Epithelial cell of proximal tubule (primary cell): ENCODE data around the gene BCAN. TPM values are rescaled to one million over a fixed set of nuclear protein-coding genes. Genes with fewer than 3 reads are reported as not detected.
"Not testable (repeated sequence)": the region's sequence is repeated elsewhere in the genome, so short reads cannot be mapped to it uniquely, and the experiment has no call there.

Experiments
- DNase-seq: peaks from one replicate; pipeline ENCODE4 v3.0.0-alpha.2; 2011; ENCODE audit warnings: low read depth
- H3K4me3 ChIP-seq: 2 replicates; pipeline ENCODE4 v1.5.1; 2011; ENCODE audit warnings: low read depth, mild to moderate bottlenecking, low read length
- CTCF ChIP-seq: conservative IDR thresholded peaks from 2 replicates; pipeline ENCODE4 v1.5.1; 2012; ENCODE audit warnings: low read depth, mild to moderate bottlenecking, low read length
- total RNA-seq: library from RNA; depleted of rRNA; stranded (reverse); fragments of >200 nt; gene quantifications from 2 replicates; pipeline ENCODE4 v1.2.3, GENCODE V29; 2015

Gene BCAN
- total RNA-seq, 1 donor from 2014 or later, result not detected

GRCh38 chr1:156625436-156626078 is 16.4 kb upstream of the BCAN start:
- H3K4me3 ChIP-seq, result no peak overlapping the region
- TF ChIP-seq CTCF, result peak; percentile 87
- no peak for DNase-seq

- TF ChIP-seq CTCF, result no peak
- DNase-seq, result no peak
- no peak overlapping the region for H3K4me3 ChIP-seq
Observed at GRCh38 chr1:156626079-156626438, 15.9 kb upstream of the BCAN start.

- no peak for DNase-seq
- TF ChIP-seq CTCF, result peak; percentile 90
- no peak overlapping the region for H3K4me3 ChIP-seq
Observed at GRCh38 chr1:156627313-156627880, 14.5 kb upstream of the BCAN start.

GRCh38 chr1:156629823-156630449 is 12.0 kb upstream of the BCAN start:
- no peak overlapping the region for H3K4me3 ChIP-seq
- no peak for DNase-seq
- no peak for TF ChIP-seq CTCF

GRCh38 chr1:156631152-156631551 is 10.8 kb upstream of the BCAN start:
- H3K4me3 ChIP-seq, DNase-seq: not testable (repeated sequence)

- no peak overlapping the region for H3K4me3 ChIP-seq
- no peak for TF ChIP-seq CTCF
- DNase-seq, result no peak
Observed at GRCh38 chr1:156632355-156632754, 9.6 kb upstream of the BCAN start.

GRCh38 chr1:156638189-156638985 is 3.5 kb upstream of the BCAN start:
- DNase-seq, result no peak
- no peak overlapping the region for H3K4me3 ChIP-seq
- TF ChIP-seq CTCF, result no peak
